AG09319 (cell line): ENCODE data around the gene SIGLEC14.

Source experiments
- DNase-seq: peaks from one replicate; pipeline ENCODE4 v3.0.0-alpha.2; 2010; ENCODE audit warnings: low read depth; ENCODE audit errors: extremely low read depth
- TF ChIP-seq, protein P1 (sequence below): IDR thresholded peaks from 2 replicates; pipeline ENCODE4 v1.5.1; 2011; ENCODE audit warnings: low read depth, mild to moderate bottlenecking, inconsistent platforms, low read length, moderate library complexity

SIGLEC14 gene

DNA sequence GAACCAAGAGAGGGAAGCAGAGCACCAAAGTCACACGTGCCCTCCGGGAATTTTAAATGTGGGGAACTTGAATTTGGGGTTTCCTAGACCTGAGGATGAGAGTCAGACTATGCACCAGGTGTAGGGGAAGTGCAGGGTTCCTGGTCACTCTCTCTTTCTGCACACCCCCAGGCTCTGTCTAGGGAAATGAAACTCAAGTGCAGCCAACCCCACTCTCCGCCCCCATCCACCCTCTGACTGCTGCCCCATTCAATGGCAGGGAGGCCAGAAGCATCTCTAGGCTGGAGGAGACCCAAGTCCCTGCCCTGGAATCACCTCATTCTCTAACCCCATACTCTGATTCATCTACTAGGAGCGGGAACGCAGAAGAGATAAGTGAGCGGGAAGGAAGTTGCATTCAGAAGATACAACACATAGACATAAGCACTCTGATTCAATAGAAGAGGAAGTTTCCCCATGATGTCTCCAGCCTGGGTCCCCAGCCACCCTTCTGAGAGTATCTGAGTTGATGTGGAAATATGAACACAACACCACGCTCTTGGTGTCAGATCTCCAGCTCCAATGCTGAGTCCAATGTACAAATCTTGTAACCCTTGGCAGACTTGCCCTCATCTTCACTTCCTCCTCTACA is 4.7 kb upstream of the SIGLEC14 start:
- DNase-seq: no peak
- TF ChIP-seq, protein P1, sequence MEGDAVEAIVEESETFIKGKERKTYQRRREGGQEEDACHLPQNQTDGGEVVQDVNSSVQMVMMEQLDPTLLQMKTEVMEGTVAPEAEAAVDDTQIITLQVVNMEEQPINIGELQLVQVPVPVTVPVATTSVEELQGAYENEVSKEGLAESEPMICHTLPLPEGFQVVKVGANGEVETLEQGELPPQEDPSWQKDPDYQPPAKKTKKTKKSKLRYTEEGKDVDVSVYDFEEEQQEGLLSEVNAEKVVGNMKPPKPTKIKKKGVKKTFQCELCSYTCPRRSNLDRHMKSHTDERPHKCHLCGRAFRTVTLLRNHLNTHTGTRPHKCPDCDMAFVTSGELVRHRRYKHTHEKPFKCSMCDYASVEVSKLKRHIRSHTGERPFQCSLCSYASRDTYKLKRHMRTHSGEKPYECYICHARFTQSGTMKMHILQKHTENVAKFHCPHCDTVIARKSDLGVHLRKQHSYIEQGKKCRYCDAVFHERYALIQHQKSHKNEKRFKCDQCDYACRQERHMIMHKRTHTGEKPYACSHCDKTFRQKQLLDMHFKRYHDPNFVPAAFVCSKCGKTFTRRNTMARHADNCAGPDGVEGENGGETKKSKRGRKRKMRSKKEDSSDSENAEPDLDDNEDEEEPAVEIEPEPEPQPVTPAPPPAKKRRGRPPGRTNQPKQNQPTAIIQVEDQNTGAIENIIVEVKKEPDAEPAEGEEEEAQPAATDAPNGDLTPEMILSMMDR: no peak

DNA sequence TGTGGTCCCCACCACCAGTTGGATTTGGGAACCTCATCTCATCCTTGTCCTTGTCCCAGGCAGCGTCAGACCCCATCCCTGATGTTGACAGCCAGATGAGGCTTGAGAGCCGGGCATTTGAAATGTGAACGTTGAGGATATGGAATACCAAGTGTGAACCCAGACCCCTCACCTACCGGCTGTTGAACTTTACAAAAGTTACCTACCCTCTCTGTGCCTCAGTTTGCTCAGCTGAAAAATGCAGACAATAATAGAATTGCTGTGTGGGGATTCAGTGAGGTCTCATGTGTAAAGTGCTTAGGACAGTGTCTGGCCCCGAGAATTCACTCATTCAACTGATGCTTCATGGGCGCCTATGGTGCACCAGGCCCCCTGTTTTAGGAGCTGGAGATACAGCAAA is 693 bp upstream of the SIGLEC14 start:
- no peak for DNase-seq
- TF ChIP-seq, protein P1: no peak

DNA sequence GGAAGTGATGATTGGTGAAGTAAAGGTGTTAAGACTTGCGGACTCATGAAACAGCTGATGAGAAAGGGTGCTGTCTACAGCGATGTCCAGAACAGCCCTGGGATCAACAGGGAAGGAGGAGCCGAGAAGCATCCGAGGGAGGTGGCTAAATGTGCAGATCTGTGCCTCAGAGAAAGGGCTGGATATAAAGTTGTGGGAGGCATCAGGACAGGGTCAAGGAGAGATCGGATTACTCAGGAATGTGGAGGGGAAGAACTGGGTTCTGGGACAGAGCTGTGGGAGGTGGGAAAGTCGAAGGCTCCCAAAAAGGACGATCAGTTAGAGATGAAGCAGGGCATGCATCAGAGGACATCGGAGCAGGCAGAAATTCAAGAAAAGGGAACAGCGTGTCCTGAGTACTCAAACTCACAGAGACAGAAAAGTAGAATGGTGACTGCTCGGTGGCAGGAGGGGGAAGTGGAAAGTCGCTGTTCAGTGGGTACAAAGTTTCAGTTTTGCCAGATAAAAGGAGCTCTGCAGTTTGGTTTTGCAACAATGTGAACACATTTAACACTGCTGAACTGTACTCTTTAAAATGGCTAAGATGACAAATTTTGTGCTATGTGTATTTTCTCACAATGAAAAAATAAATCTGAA is 1.9 kb downstream of the SIGLEC14 start:
- TF ChIP-seq, protein P1: no peak
- no peak for DNase-seq

DNA sequence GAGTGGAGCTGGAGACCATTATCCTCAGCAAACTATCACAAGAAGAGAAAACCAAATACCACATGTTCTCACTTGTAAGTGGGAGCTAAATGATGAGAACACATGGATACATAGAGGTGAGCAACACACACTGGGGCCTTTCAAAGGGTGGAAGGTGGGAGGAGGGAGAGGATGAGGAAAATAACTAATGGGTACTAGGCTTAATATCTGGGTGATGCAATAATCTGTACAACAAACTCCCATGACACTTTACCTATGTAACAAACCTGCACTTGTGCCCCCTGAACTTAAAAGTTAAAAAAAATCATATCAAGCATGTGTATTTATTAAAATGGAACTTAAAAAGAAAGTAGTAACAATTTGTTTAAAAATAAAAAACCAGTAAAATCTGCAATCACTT is 5.0 kb downstream of the SIGLEC14 start:
- TF ChIP-seq, protein P1: no peak
- no peak for DNase-seq

DNA sequence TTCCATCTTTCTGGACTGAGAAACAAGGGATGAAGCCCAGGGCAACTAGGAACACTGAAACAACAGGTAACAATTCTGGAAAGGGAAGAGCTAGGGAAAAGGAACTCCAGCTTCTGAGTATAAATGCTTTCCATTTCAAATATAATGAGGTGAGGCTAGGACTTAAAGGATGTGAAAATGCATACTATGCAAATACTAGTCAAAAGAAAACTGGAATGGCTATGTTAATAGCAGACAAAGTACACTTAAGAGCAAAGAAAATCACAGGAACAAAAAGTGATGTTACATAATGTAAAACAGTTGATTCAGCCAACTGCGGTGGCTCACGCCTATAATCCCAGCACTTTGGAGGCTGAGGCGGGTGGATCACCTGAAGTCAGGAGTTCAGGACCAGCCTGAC is 6.2 kb downstream of the SIGLEC14 start:
- TF ChIP-seq, protein P1: no peak
- DNase-seq: no peak

DNA sequence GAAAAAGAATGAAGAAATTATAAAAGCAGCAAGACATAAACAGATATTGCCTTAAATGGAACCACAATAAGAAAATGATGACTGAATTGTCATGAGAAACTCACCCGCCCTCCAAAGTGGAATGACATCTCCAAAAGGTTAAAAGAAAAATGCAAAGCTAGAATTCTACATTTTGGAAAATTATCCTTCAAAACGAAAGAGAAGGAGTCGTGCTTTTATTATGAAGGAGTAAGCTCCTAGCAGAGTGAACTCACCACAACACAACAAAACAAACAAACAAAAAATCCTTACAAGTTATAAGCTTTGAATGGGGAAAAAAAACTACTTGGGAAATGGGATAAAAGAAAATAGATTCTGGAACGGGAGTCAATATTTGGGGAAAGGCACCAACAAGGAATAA is 6.7 kb downstream of the SIGLEC14 start:
- DNase-seq: no peak
- TF ChIP-seq, protein P1: no peak

DNA sequence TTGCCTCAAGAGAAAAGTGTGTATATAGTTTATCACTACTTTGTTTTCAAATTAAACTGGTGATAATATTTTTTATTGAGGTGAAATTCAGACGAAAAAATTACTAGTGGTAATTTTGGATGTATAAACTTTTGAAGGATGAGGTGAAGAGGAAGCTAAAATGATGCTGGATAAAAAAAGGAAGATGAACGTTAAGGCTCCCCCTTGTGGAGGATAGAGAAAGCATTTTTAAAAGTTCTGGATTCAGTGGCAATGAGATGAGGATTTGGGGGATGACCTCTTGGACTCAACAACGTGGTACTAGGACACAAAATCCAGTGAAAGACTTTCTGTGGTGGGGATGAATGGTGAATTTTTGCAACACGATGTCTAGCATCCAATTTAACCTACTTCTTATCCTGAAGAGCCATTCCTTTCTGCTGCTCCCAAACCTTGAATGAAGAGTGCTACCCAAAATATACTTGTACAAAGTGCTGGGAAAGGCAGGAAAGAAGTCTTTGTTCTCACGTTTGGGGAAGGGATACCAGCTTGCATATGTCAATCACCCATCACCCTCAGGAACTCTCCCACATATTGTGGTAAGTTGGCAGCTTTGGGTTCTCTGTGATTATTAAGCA is 9.2 kb downstream of the SIGLEC14 start:
- TF ChIP-seq, protein P1: peak; percentile 25; the same call in 1 of the 2 replicates
- DNase-seq: no peak
